Measurements from ENCODE around the gene ANKRD11.

DNA sequence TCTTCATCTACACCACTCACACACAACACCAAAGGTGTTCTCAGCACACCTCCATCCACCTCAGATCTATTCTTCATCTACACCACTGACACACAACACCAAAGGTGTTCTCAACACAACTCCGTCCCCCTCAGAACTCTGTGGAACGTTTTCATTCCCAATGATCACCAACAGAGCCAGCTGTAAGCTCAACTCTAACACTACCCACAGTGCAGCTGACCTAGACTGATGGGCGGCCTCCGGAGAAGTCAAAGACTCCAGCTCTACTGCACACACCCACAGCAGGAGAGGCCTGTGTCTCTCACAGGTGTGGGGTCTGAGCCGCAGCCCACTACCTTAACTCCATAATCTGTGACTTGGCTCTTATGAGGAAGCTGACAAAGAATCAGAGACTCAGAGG, 50.7 kb downstream of the ANKRD11 start:
- TF ChIP-seq CTCF (IDR thresholded peaks at IDR 0.05) (no peak), POLR2A (IDR thresholded peaks at IDR 0.05) (no peak)
